PC-3 (cell line): ENCODE measurements around the gene TBC1D24. TPM values are rescaled to one million over a fixed set of nuclear protein-coding genes. Genes with fewer than 3 reads are reported as not detected.
"Not testable (repeated sequence)": the region's sequence is repeated elsewhere in the genome, so short reads cannot be mapped to it uniquely, and the experiment has no call there.

ENCODE experiments used
- ATAC-seq: fragments of 200-7000 bp; cut with Tn5 transposase; 2 replicates; pipeline ENCODE4 v1.9.1; 2020; ENCODE audit warnings: mild to moderate bottlenecking, moderate library complexity
- BruUV-seq: library from RNA; stranded (reverse); fragments of 400-500 nt; replicated peaks from 2 replicates; lab custom pipeline; 2021; lab: Mats Ljungman, UMichigan
- CTCF ChIA-PET: fragments of 300-600 bp; sonication (Branson Sonifier 250); formaldehyde crosslinking; loops from one replicate; lab custom pipeline; 2022; ENCODE audit warnings: antibody characterized with exemption; lab: Charles Lee
- POLR2A ChIA-PET: fragments of 300-600 bp; sonication (Branson Sonifier 250); formaldehyde crosslinking; loops from one replicate; lab custom pipeline; 2022; ENCODE audit warnings: antibody characterized with exemption; ENCODE audit not compliant: unreplicated experiment; lab: Charles Lee
- DNase-seq: peaks from one replicate; pipeline ENCODE4 v3.0.0-alpha.2; 2015
- H2AFZ ChIP-seq: fragments of 300-600 bp; sonication (generic); 2 replicates; pipeline ENCODE4 v1.6.0; 2016; ENCODE audit warnings: antibody characterized with exemption, low read length
- H3F3A ChIP-seq: fragments of 300-600 bp; sonication (generic); one replicate; pipeline ENCODE4 v1.6.0; 2017; ENCODE audit warnings: antibody characterized with exemption, low read length, control low read depth, mild to moderate bottlenecking; ENCODE audit not compliant: unreplicated experiment
- H3K27ac ChIP-seq: fragments of 300-600 bp; sonication (generic); 2 replicates; pipeline ENCODE4 v1.5.1; 2016; ENCODE audit warnings: mild to moderate bottlenecking, low read length
- H3K27me3 ChIP-seq: fragments of 300-600 bp; sonication (generic); 2 replicates; pipeline ENCODE4 v1.6.1; 2016; ENCODE audit warnings: low read length, mixed read lengths
- H3K36me3 ChIP-seq: fragments of 300-600 bp; sonication (generic); 2 replicates; pipeline ENCODE4 v1.6.1; 2016; ENCODE audit warnings: low read depth, mixed run types, low read length, mixed read lengths
- H3K4me1 ChIP-seq: fragments of 300-600 bp; sonication (generic); 2 replicates; pipeline ENCODE4 v1.5.1; 2016; ENCODE audit warnings: low read length; ENCODE audit not compliant: insufficient read depth
- H3K4me2 ChIP-seq: fragments of 300-600 bp; sonication (generic); 2 replicates; pipeline ENCODE4 v1.6.0; 2016; ENCODE audit warnings: low read length
- H3K4me3 ChIP-seq: fragments of 300-600 bp; sonication (generic); 2 replicates; pipeline ENCODE4 v1.5.1; 2016; ENCODE audit warnings: mild to moderate bottlenecking, low read length, mixed read lengths
- H3K79me2 ChIP-seq: fragments of 300-600 bp; sonication (generic); 2 replicates; pipeline ENCODE4 v1.6.1; 2017; ENCODE audit warnings: low read length, mixed read lengths
- H3K9ac ChIP-seq: fragments of 300-600 bp; sonication (generic); 2 replicates; pipeline ENCODE4 v1.6.0; 2016; ENCODE audit warnings: mild to moderate bottlenecking, low read length
- H3K9me2 ChIP-seq: fragments of 300-600 bp; sonication (generic); replicated peaks from 2 replicates; pipeline ENCODE4 v1.6.1; 2016; ENCODE audit warnings: mixed run types, low read length, mixed read lengths
- H3K9me3 ChIP-seq: fragments of 300-600 bp; sonication (generic); 2 replicates; pipeline ENCODE4 v1.6.1; 2016; ENCODE audit warnings: low read length, mixed read lengths
- H4K20me1 ChIP-seq: fragments of 300-600 bp; sonication (generic); 2 replicates; pipeline ENCODE4 v1.6.1; 2016; ENCODE audit warnings: low read length, mixed read lengths
- CTCF ChIP-seq: fragments of 300-600 bp; sonication (generic); conservative IDR thresholded peaks from 2 replicates; pipeline ENCODE4 v1.5.1; 2017; ENCODE audit warnings: antibody characterized with exemption, low read depth, mild to moderate bottlenecking, low read length
- EZH2 ChIP-seq: fragments of 300-600 bp; sonication (generic); IDR thresholded peaks from one replicate; pipeline ENCODE4 v1.6.1; 2017; ENCODE audit warnings: antibody characterized with exemption, mild to moderate bottlenecking, low read length; ENCODE audit not compliant: unreplicated experiment
- EZH2phosphoT487 ChIP-seq: fragments of 300-600 bp; sonication (generic); IDR thresholded peaks from 2 replicates; pipeline ENCODE4 v1.6.1; 2018; ENCODE audit warnings: mild to moderate bottlenecking, antibody characterized with exemption, low read length, borderline replicate concordance
- intact Hi-C: fragments of 100-400 bp; cut with micrococcal nuclease; formaldehyde crosslinking; loops from 2 replicates; pipeline ENCODE4 v1.9.0; 2023
- total RNA-seq: library from RNA; depleted of rRNA; stranded (reverse); fragments of >200 nt; gene quantifications from 2 replicates; pipeline ENCODE4 v1.2.3, GENCODE V29; 2014

Gene TBC1D24
- total RNA-seq, 1 experiment from 2014 or later = 15.2 TPM

GRCh38 chr16:2537451-2538379, 62.8 kb downstream of the TBC1D24 start, which contains the start of gene PDPK1:
TSS of gene PDPK1 (plus strand) at chr16:2538021. CDS start at chr16:2538113, 92 bp downstream.
- peak within 1 kb of the TSS; percentile 81 for H3K4me3 ChIP-seq
- H3K9me2 ChIP-seq = no peaks in the 10 kb centered on the region
- H3K79me2 ChIP-seq = peaks cover 35% of the 10 kb centered on the region
- no TSS peak for BruUV-seq
- H3K4me2 ChIP-seq = peak within 1 kb of the TSS; percentile 88
- peak within 1 kb of the TSS; percentile 65 for H3K27ac ChIP-seq
- intact Hi-C loops = no loop called here
- no peaks in the 10 kb centered on the region for H3K9me3 ChIP-seq
- DNase-seq (peak; percentile 93), ATAC-seq (peak; percentile 82)
- peak within 1 kb of the TSS; percentile 81 for H2AFZ ChIP-seq
- peak within 1 kb of the TSS; percentile 59 for H3K9ac ChIP-seq
- no peaks in the 10 kb centered on the region for H3K36me3 ChIP-seq
- H4K20me1 ChIP-seq = no peaks in the 10 kb centered on the region
- H3K27me3 ChIP-seq = no peaks in the 10 kb centered on the region
- ChIA-PET CTCF (no interaction called here), POLR2A (no interaction called here)
- peaks cover 5% of the 10 kb centered on the region; the same call in 1 of the 2 replicates for H3K4me1 ChIP-seq
- no peaks in the 10 kb centered on the region for H3F3A ChIP-seq
- no peak for TF ChIP-seq EZH2
- TF ChIP-seq EZH2phosphoT487 = no peak
- TF ChIP-seq CTCF = no peak

GRCh38 chr16:2539192-2539844, 64.4 kb downstream of the TBC1D24 start:
- ATAC-seq, H2AFZ ChIP-seq, DNase-seq, CTCF ChIA-PET, H3K27me3 ChIP-seq, POLR2A ChIA-PET, H3K9me3 ChIP-seq, H3F3A ChIP-seq, H3K4me1 ChIP-seq, H3K36me3 ChIP-seq, H3K9me2 ChIP-seq, H3K27ac ChIP-seq, intact Hi-C loops, H4K20me1 ChIP-seq: not testable (repeated sequence)
- Histone ChIP-seq H3K9ac (peak overlapping the region; percentile 40; the same call in 1 of the 2 replicates), H3K79me2 (peaks cover 43% of the 10 kb centered on the region), H3K4me2 (peak overlapping the region; percentile 83), H3K4me3 (peak overlapping the region; percentile 71)
- TSS peak; percentile 36 for BruUV-seq

GRCh38 chr16:2539845-2540458, 65.0 kb downstream of the TBC1D24 start:
- ATAC-seq, CTCF ChIA-PET, H3K9me3 ChIP-seq: not testable (repeated sequence)

GRCh38 chr16:2540912-2541311, 66.0 kb downstream of the TBC1D24 start:
- peaks cover 55% of the 10 kb centered on the region for H3K79me2 ChIP-seq
- H3K9ac ChIP-seq, H3K4me2 ChIP-seq, CTCF ChIA-PET, DNase-seq, BruUV-seq, H3K27me3 ChIP-seq, H4K20me1 ChIP-seq, H3K4me1 ChIP-seq, H3F3A ChIP-seq, H3K9me2 ChIP-seq, POLR2A ChIA-PET, H3K9me3 ChIP-seq, H2AFZ ChIP-seq, H3K4me3 ChIP-seq, H3K27ac ChIP-seq, H3K36me3 ChIP-seq, ATAC-seq, intact Hi-C loops: not testable (repeated sequence)

More at GRCh38 chr16:2539845-2540458, 65.0 kb downstream of the TBC1D24 start:
- H3K9ac ChIP-seq, intact Hi-C loops, BruUV-seq, H3K9me2 ChIP-seq, H3K36me3 ChIP-seq, H3K4me3 ChIP-seq, H3K27ac ChIP-seq, H3K27me3 ChIP-seq, H4K20me1 ChIP-seq, POLR2A ChIA-PET, H3K4me1 ChIP-seq, H2AFZ ChIP-seq, H3F3A ChIP-seq: not testable (repeated sequence)
- DNase-seq = peak; percentile 11
- Histone ChIP-seq H3K79me2 (peaks cover 45% of the 10 kb centered on the region), H3K4me2 (peak overlapping the region; percentile 83; the same call in 1 of the 2 replicates)
- peak; percentile 38; the same call in 1 of the 2 replicates for TF ChIP-seq CTCF
